Head of caudate nucleus (tissue), 42 donors: ENCODE data around the gene CD300H.

Experiments
- DNase-seq, 42 donors: peaks; one replicate each; pipeline versions ENCODE4 v3.0.0 to v3.0.0-alpha.2; 2020 to 2021; ENCODE audit warnings: mixed read lengths in 7 of 42
- intact Hi-C: fragments of 100-400 bp; cut with DNase I; formaldehyde crosslinking; loops from one replicate; pipeline ENCODE4 v1.15.0; 2022

The CD300H gene

GRCh38 chr17:74567397-74567796, at the start of gene CD300H:
Gene CD300H, minus strand, starts transcription at chr17:74567509.
- peak in 18 of 42 donors; percentile 5 to 51 (median 28) for DNase-seq
- intact Hi-C loops, result no loop called here

GRCh38 chr17:74616696-74617095, 49.4 kb upstream of the CD300H start:
- intact Hi-C loops, result no loop called here
- DNase-seq, result no peak

GRCh38 chr17:74612046-74612445, 44.7 kb upstream of the CD300H start:
- intact Hi-C loops, result no loop called here
- DNase-seq, result no peak

GRCh38 chr17:74610108-74610507, 42.8 kb upstream of the CD300H start:
- DNase-seq, result no peak

GRCh38 chr17:74608511-74608910, 41.2 kb upstream of the CD300H start:
- intact Hi-C loops, result no loop called here
- DNase-seq, result no peak

More at GRCh38 chr17:74610108-74610507, 42.8 kb upstream of the CD300H start:
- intact Hi-C loops, result no loop called here

- intact Hi-C loops, result no loop called here
- DNase-seq, result no peak
Observed at GRCh38 chr17:74607221-74607620, 39.9 kb upstream of the CD300H start.

- DNase-seq, result no peak
- intact Hi-C loops, result no loop called here
Observed at GRCh38 chr17:74606050-74606449, 38.7 kb upstream of the CD300H start.

GRCh38 chr17:74605361-74605760, 38.1 kb upstream of the CD300H start:
- peak in 7 of 42 donors; percentile 18 to 67 (median 44) for DNase-seq
- intact Hi-C loops, result no loop called here

- DNase-seq, result no peak
- intact Hi-C loops, result no loop called here
Observed at GRCh38 chr17:74604761-74605160, 37.5 kb upstream of the CD300H start.

- no peak for DNase-seq
- intact Hi-C loops, result no loop called here
Observed at GRCh38 chr17:74604200-74604599, 36.9 kb upstream of the CD300H start.

GRCh38 chr17:74603746-74604145, 36.4 kb upstream of the CD300H start:
- no peak for DNase-seq
- intact Hi-C loops, result no loop called here

GRCh38 chr17:74603037-74603635, 35.8 kb upstream of the CD300H start:
- peak in 1 of 42 donors; percentile 9 for DNase-seq
- intact Hi-C loops, result no loop called here

- DNase-seq, result peak in 23 of 42 donors; percentile 11 to 65 (median 30)
Observed at GRCh38 chr17:74601944-74602572, 34.7 kb upstream of the CD300H start.

GRCh38 chr17:74599448-74599939, 32.2 kb upstream of the CD300H start:
- DNase-seq, result peak in 9 of 42 donors; percentile 12 to 29 (median 18)
- intact Hi-C loops, result no loop called here

More at GRCh38 chr17:74601944-74602572, 34.7 kb upstream of the CD300H start:
- intact Hi-C loops, result no loop called here

GRCh38 chr17:74599023-74599399, 31.7 kb upstream of the CD300H start:
- DNase-seq, result peak in 4 of 42 donors; percentile 13 to 39 (median 30)

GRCh38 chr17:74598346-74599022, 31.2 kb upstream of the CD300H start:
- intact Hi-C loops, result no loop called here
- DNase-seq, result no peak

More at GRCh38 chr17:74599023-74599399, 31.7 kb upstream of the CD300H start:
- intact Hi-C loops, result no loop called here

- DNase-seq, result no peak
- intact Hi-C loops, result no loop called here
Observed at GRCh38 chr17:74597069-74597790, 29.9 kb upstream of the CD300H start.

- DNase-seq, result no peak
- intact Hi-C loops, result no loop called here
Observed at GRCh38 chr17:74595037-74595750, 27.9 kb upstream of the CD300H start.
